Pancreas (tissue), 10 donors: ENCODE data around the gene SPATA2. TPM values are rescaled to one million over a fixed set of nuclear protein-coding genes. Genes with fewer than 3 reads are reported as not detected.

Source experiments
- ATAC-seq, 4 donors: fragments of 200-7000 bp; cut with Tn5 transposase; one replicate each; pipeline versions ENCODE4 v1.8.0 to v1.9.1; 2020; ENCODE audit warnings: mild to moderate bottlenecking in 4 of 4, moderate library complexity in 4 of 4
- DNase-seq, 6 donors: peaks; one replicate each; pipeline ENCODE4 v3.0.0-alpha.2; 2020
- FAIRE-seq: peaks from 2 replicates; lab custom pipeline; 2012; peaks lifted over from hg19 to GRCh38; lab: Jason Lieb, UNC
- H3K27ac ChIP-seq, 4 donors: fragments of 200-600 bp; sonication (generic); 1 replicate in 3 of 4; 2 replicates in 1 of 4; pipeline versions ENCODE4 v1.5.0 to v1.8.0; 2020
- H3K27me3 ChIP-seq, 4 donors: fragments of 200-600 bp; one replicate each; pipeline ENCODE4 v1.8.0; 2021
- H3K36me3 ChIP-seq, 3 donors: fragments of 200-600 bp; sonication (generic) in 1 of 3; one replicate each; pipeline versions ENCODE4 v1.5.0 to v1.8.0; 2020 to 2021
- H3K4me1 ChIP-seq, 3 donors: fragments of 200-600 bp; one replicate each; pipeline ENCODE4 v1.8.0; 2021
- H3K4me3 ChIP-seq, 4 donors: fragments of 200-600 bp; sonication (generic) in 2 of 4; one replicate each; pipeline versions ENCODE4 v1.5.0 to v1.8.0; 2020 to 2021
- H3K9me3 ChIP-seq, 4 donors: fragments of 200-600 bp; one replicate each; pipeline ENCODE4 v1.8.0; 2021
- CTCF ChIP-seq, 4 donors: fragments of 200-600 bp; sonication (generic) in 3 of 4; IDR thresholded peaks; one replicate each; pipeline versions ENCODE4 v1.5.0 to v1.8.0; 2021; ENCODE audit warnings: antibody characterized with exemption in 4 of 4
- WGBS, 2 donors: extraction: QIAGEN DNeasy Blood & Tissue Kit; methylation state at CpG; one replicate each; pipeline ENCODE4 v1.1.7; 2013; 5-methylcytosine and 5-hydroxymethylcytosine counted together
- intact Hi-C, 3 donors: fragments of 100-400 bp; cut with DNase I; formaldehyde crosslinking; loops; one replicate each; pipeline versions ENCODE4 v1.11.1 to v1.14.2; 2022
- polyA plus RNA-seq, 2 donors: library from polyadenylated mRNA; stranded (reverse); fragments of 200-250 nt; gene quantifications; one replicate each; pipeline ENCODE4 v1.2.3, GENCODE V29; 2013
- total RNA-seq, 6 donors: library from RNA; stranded (reverse); fragmentation: NEBNext Ultra II Directional in 4 of 6; extraction: Animal tissue kit (Norgen Biotek cat#: 25700) in 4 of 6; gene quantifications; one replicate each; pipeline versions ENCODE4 v1.2.1 to v1.2.4, GENCODE V29; 2021 to 2023
- donor health status: healthy with polysubstance abuse.
- donor health status: DM: no; HTN: no; CAD: no; lungs with moderate emphysema.
- donor health status: DM: no; HTN: no; CAD: no.
- donor health status: control.
- donor health status: control.
- donor health status: Bipolar disorder and iron deficiency.
- donor health status: DM: yes; HTN: yes; CAD: no.
- donor health status: DM: no; HTN: no; CAD: no.
- donor health status: DM: no; HTN: no; CAD: no.
- donor health status: DM: yes; HTN: yes; CAD: no.

SPATA2 gene
- total and polyA plus RNA-seq, 8 donors, result 3.9 to 7.0 (median 4.6) TPM

GRCh38 chr20:49938173-49939163, 23.1 kb upstream of the SPATA2 start:
- DNase-seq (peak in 5 of 6 donors; percentile 19 to 61 (median 47)), ATAC-seq (no peak), FAIRE-seq (no peak)
- Histone ChIP-seq H3K36me3 (peaks cover 0 to 17% (median 6%) of the 10 kb centered on the region in 3 donors), H3K27me3 (no peaks in the 10 kb centered on the region), H3K4me1 (peaks cover 13 to 23% (median 14%) of the 10 kb centered on the region in 3 donors), H3K4me3 (peak overlapping the region in 2 of 4 donors; percentile 98 to 99), H3K27ac (peak overlapping the region in 2 of 4 donors; percentile 86 to 88), H3K9me3 (no peaks in the 10 kb centered on the region)
- no peak for TF ChIP-seq CTCF (IDR thresholded peaks at IDR 0.05)
- intact Hi-C loops, result no loop called here
- 48 to 56% methylated on average over 12 of the region's 12 CpGs for WGBS, 2 donors

- intact Hi-C loops, result no loop called here
- ATAC-seq (peak in 2 of 4 donors; percentile 2 to 5), DNase-seq (peak in 3 of 6 donors; percentile 35 to 49 (median 47)), FAIRE-seq (no peak)
- H3K27me3 ChIP-seq, result no peaks in the 10 kb centered on the region
- 3% methylated on average over 12 of the region's 12 CpGs for WGBS, 2 donors
- H3K9me3 ChIP-seq, result no peaks in the 10 kb centered on the region
- no peak for TF ChIP-seq CTCF (IDR thresholded peaks at IDR 0.05)
- H3K4me1 ChIP-seq, result peaks cover 13 to 22% (median 14%) of the 10 kb centered on the region in 3 donors
- H3K36me3 ChIP-seq, result peaks cover 0 to 8% (median 6%) of the 10 kb centered on the region in 3 donors
- H3K4me3 ChIP-seq, result peak overlapping the region; percentile 86 to 99 (median 98)
- peak overlapping the region; percentile 82 to 90 (median 87) for H3K27ac ChIP-seq
Measured at GRCh38 chr20:49937027-49937929, 21.9 kb upstream of the SPATA2 start.

- H3K36me3 ChIP-seq, result peaks cover 0 to 2% (median under 1%) of the 10 kb centered on the region in 3 donors
- 0 to 1% methylated on average over 77 to 79 of the region's 79 CpGs for WGBS, 2 donors
- FAIRE-seq (no peak), ATAC-seq (peak; percentile 92 to 97 (median 94)), DNase-seq (peak; percentile 87 to 96 (median 94))
- TF ChIP-seq CTCF (IDR thresholded peaks at IDR 0.05), result no peak
- H3K9me3 ChIP-seq, result no peaks in the 10 kb centered on the region
- H3K4me1 ChIP-seq, result peaks cover 10 to 21% (median 13%) of the 10 kb centered on the region in 3 donors
- peak within 1 kb of the TSS; percentile 82 to 90 (median 87) for H3K27ac ChIP-seq
- peak within 1 kb of the TSS; percentile 86 to 99 (median 98) for H3K4me3 ChIP-seq
- no peaks in the 10 kb centered on the region for H3K27me3 ChIP-seq
- intact Hi-C loops, result no loop called here
Measured at GRCh38 chr20:49936153-49937026, 21.1 kb upstream of the SPATA2 start, which contains the start of gene RNF114. RNF114 (plus strand) TSS chr20:49936397; CDS start chr20:49936413, 16 bp downstream.

- Histone ChIP-seq H3K36me3 (no peaks in the 10 kb centered on the region), H3K27ac (peak overlapping the region; percentile 82 to 90 (median 87)), H3K4me1 (peaks cover 8 to 21% (median 13%) of the 10 kb centered on the region in 3 donors), H3K27me3 (no peaks in the 10 kb centered on the region), H3K9me3 (no peaks in the 10 kb centered on the region), H3K4me3 (peak overlapping the region; percentile 86 to 99 (median 98))
- ATAC-seq, result peak; percentile 11 to 27 (median 22)
- WGBS, 2 donors, result 11 to 18% methylated on average over 20 to 21 of the region's 21 CpGs
- FAIRE-seq, result no peak
- TF ChIP-seq CTCF (IDR thresholded peaks at IDR 0.05), result no peak
- no peak for DNase-seq
- intact Hi-C loops, result no loop called here
Measured at GRCh38 chr20:49935746-49936152, 20.4 kb upstream of the SPATA2 start.
